HG03558 (cell line): ENCODE data around the gene WBP2NL.

ENCODE experiments used
- ATAC-seq: cut with Tn5 transposase; IDR thresholded peaks from one replicate; pipeline ENCODE4 v1.9.1; 2021; ENCODE audit warnings: moderate number of reproducible peaks; ENCODE audit not compliant: unreplicated experiment; ENCODE audit errors: extremely low read depth

Gene WBP2NL

GRCh38 chr22:42025421-42025820 lies 26.8 kb downstream of the WBP2NL start:
- ATAC-seq, result no peak

- no peak for ATAC-seq
Observed at GRCh38 chr22:42026705-42027104, 28.1 kb downstream of the WBP2NL start.

DNA sequence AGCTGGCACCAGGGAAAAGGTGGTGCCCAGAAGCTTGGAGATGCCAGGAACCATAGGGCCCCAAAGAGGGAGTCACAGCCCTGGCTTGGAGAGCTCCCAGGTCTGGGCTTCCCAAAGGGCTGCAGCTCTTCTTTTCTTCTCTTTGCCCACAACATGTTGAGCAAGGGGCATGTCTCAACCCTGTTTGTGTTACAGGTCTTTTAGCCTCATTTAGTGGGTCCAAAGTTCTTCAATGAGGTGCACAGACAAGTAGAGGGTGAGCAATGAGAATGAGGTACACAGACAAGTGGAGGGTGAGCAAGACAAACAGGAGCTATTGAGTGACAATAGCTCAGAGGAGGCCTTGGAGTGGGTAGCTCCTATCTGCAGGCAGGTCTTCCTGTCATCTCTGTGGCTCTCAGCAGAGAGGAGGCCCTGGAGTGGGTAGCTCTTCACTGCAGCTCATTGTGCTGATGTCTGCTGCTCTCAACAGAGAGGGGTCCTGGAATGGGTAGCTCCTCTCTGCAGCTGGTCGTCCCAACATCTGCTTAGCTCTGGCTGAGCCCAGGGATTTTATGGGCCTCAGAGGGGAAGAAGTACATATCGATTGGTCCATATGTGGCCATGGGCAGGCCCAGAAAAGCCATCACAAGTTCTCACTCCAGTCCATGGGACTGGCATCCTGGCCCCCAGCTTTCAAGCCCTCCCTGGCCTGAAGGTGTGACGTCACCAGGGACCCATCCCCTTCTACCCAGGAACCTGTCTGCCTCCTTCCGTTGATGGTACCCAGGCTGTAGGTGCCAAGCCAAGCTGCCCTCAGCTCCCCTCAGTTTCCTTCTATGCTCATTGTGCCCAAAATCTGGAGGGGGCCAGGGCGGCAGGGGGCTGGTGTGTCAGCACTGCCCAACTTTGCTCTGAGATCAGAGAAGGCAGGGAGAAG lies 34.9 kb downstream of the WBP2NL start:
- no peak for ATAC-seq

GRCh38 chr22:42035256-42035655 lies 36.7 kb downstream of the WBP2NL start:
- no peak for ATAC-seq

DNA sequence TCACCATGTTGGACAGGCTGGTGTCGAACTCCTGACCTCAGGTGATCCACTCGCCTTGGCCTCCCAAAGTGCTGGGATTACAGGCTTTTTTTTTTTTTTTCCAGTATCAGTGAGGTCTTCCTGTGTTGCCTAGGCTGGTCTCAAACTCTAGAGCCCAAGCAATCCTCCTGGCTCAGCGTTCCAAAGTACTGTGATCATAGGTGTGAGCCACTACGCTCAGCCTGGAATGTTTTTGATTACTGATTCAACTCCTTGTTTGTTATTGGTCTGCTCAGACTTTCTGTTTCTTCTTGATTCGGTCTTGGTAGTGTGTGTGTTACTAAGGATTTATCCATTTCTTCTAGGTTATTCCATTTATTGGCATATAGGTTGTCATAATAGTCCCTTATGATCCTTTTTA lies 40.7 kb downstream of the WBP2NL start:
- ATAC-seq, result no peak

DNA sequence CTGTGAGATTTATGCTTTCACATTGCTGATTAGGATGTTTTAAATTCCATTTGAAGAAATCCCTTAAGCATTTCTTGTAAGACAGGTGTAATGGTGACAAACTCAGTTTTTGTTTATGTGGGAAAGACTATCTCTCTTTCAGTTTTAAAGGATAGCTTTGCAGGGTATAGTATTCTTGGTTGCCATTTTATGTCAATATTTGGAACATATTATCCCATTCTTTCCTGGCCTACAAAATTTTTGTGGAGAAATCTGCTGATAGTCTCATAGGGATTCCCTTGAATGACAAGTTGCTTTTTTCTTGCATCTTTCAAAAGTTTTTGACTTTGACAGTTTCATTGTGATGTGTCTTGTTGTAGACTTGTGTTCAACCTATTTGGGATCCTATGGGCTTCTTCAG lies 43.2 kb downstream of the WBP2NL start:
- ATAC-seq, result no peak

- ATAC-seq, result no peak
Observed at GRCh38 chr22:42050641-42051180, 52.1 kb downstream of the WBP2NL start.

GRCh38 chr22:42052765-42053164 lies 54.2 kb downstream of the WBP2NL start:
- ATAC-seq, result no peak

GRCh38 chr22:42056757-42057511 lies 58.3 kb downstream of the WBP2NL start:
- no peak for ATAC-seq

- ATAC-seq, result no peak
Observed at GRCh38 chr22:42060489-42060888, 61.9 kb downstream of the WBP2NL start.

GRCh38 chr22:42061041-42061440 lies 62.5 kb downstream of the WBP2NL start:
- ATAC-seq, result no peak

- ATAC-seq, result no peak
Observed at GRCh38 chr22:42062506-42063170, 64.0 kb downstream of the WBP2NL start.

DNA sequence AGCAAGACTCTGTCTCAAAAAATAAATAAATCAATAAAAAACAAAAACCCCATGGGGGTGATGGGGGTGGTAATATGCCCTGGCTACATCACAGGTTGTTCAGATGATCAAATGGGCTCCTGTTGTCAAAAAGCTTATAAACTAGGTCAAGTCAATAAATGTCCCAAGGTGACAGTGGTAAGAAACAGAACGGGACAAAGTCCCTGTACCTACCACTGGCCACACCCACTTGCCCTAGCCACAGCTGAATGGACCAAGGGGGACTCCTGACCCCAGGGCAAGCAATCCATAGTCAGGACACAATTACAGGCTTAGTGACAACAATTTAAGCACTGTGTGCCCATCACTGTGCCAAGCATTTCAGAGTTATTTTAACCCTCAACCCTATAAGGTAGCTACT lies 66.0 kb downstream of the WBP2NL start:
- ATAC-seq, result no peak

GRCh38 chr22:42065438-42066125 lies 67.0 kb downstream of the WBP2NL start:
- no peak for ATAC-seq

DNA sequence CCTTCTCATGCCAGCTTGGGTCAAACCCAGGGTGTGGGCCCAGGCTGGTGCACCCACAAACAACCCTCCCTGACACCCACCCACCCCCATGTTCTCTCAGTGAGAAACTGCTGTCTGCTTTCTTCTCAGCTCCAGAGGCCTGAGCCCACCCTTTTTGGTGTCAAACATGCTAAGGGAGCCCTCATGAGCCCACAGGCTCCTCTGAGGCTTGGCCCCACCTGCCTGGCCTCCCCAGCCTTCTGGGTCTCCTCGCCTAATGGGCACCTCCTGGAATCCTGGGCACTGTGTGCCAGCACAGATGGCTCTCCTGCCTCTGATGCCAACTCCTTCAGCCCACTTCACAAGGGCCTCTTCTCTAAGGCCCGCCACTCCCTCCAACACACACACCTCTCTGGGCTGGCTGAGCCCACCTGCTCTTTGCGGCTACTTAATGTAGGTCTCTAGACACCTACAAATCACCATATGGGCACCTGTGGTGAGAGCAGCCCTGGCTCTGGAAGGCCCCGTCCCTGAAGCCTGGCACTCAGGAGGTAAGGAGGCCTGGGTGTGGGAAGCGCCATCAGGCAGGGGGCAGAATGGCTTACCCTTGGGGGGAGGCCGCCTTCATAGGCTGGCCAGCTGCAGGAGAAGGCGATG lies 67.7 kb downstream of the WBP2NL start:
- ATAC-seq, result no peak

DNA sequence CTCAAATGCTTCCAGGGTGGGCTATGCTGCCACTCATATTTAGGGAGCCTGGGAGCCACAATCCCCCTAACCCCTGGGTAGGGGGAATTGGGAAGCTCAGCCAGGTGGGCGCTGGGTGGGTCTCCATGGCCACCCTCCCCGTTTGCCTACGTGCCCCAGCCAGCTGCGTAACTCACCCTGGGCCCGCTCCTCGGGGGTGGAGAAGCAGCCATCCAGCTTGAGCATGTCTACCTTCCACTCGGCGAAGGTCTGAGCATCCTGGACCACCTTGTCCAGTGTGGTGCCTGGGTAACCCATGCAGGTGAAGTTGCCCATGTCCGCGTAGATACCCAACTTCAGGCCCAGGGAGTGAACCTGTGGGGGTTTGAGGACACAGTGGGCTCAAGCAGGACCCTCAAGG lies 68.3 kb downstream of the WBP2NL start:
- ATAC-seq, result no peak

GRCh38 chr22:42067671-42068251 lies 69.2 kb downstream of the WBP2NL start:
- no peak for ATAC-seq

DNA sequence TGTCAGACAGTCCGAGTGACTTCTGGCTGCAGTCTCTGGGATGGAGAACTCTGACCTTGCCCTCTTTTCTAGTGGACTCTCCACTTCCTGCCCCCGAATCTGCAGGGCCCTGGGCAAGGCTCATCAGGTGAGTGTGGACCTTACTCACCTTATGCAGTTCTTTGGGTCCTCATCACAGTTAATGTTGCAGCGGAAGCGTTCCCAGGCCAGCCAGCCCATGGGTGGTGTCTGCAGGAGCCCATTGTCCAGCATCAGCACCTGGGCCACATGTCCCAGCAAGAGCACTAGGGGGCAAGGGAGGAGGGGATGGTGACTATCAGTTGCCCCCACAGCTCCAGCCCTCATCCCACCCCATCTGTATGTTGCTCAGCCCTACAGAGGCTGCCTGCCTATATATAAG lies 69.7 kb downstream of the WBP2NL start:
- no peak for ATAC-seq

DNA sequence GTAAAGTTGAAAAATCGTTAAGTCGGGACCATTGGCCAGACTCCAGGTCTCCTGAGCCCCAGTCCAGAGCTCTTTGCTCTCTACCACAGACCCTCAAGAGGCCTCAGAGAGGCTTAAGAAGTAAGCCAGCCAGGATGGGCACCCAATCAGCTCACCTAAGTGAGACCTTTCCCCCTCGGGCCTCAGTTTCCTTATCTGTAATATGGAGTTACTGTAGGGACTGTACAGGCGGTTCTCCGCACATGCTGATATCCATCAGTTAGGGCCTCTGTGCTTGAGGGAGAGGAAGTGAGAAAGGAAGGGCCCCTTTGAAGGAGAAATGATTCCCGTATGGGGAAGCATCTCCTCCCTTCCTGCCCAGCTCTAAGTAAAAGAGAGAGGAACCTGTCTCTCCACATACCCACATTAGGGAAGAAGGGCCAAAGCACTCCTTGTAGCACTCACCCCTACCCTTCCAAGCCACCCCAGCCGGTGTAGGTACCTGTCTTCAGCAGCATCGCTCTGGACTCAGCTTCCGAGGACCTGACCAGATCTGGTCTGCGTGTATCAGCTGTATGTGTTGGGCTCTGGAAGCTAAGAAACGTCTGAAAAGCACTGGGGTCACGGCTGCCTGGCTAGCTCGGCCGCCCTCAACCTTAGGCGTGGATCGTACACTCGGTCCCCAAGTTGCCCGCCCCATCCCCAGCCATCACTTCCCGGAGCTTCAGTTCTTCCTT lies 71.4 kb downstream of the WBP2NL start:
- ATAC-seq, result no peak
